ENCODE measurements around the gene FABP1.

The FABP1 gene

GRCh38 chr2:88168386-88168785, 40.5 kb upstream of the FABP1 start:
- in situ Hi-C loops (cut with HindIII; ENCODE audit: low sequenced_read_pairs), result no loop called here
- no peak for DNase-seq (ENCODE audit: low read depth, low spot score)

GRCh38 chr2:88167740-88168139, 39.9 kb upstream of the FABP1 start:
- in situ Hi-C loops (cut with HindIII; ENCODE audit: low sequenced_read_pairs), result no loop called here
- no peak for TF ChIP-seq CTCF (IDR thresholded peaks at IDR 0.05; ENCODE audit: low read depth, low read length)
- no peak overlapping the region for H3K4me3 ChIP-seq (ENCODE audit: low read depth, low read length)
- no peak for DNase-seq (ENCODE audit: low read depth, low spot score)

More at GRCh38 chr2:88168386-88168785, 40.5 kb upstream of the FABP1 start:
- TF ChIP-seq CTCF (IDR thresholded peaks at IDR 0.05; ENCODE audit: low read depth, low read length), result no peak
- no peak overlapping the region for H3K4me3 ChIP-seq (ENCODE audit: low read depth, low read length)

- H3K4me3 ChIP-seq (ENCODE audit: low read depth, low read length), result no peak overlapping the region
- in situ Hi-C loops (cut with HindIII; ENCODE audit: low sequenced_read_pairs), result no loop called here
- DNase-seq (ENCODE audit: low read depth, low spot score), result no peak
- no peak for TF ChIP-seq CTCF (IDR thresholded peaks at IDR 0.05; ENCODE audit: low read depth, low read length)
Measured at GRCh38 chr2:88165332-88166003, 37.6 kb upstream of the FABP1 start.

GRCh38 chr2:88161446-88162244, 33.8 kb upstream of the FABP1 start:
- H3K4me3 ChIP-seq (ENCODE audit: low read depth, low read length), result no peak overlapping the region
- in situ Hi-C loops (cut with HindIII; ENCODE audit: low sequenced_read_pairs), result no loop called here
- no peak for DNase-seq (ENCODE audit: low read depth, low spot score)
- no peak for TF ChIP-seq CTCF (IDR thresholded peaks at IDR 0.05; ENCODE audit: low read depth, low read length)

- no peak for TF ChIP-seq CTCF (IDR thresholded peaks at IDR 0.05; ENCODE audit: low read depth, low read length)
- DNase-seq (ENCODE audit: low read depth, low spot score), result no peak
- no peak overlapping the region for H3K4me3 ChIP-seq (ENCODE audit: low read depth, low read length)
- in situ Hi-C loops (cut with HindIII; ENCODE audit: low sequenced_read_pairs), result no loop called here
Measured at GRCh38 chr2:88160517-88160916, 32.7 kb upstream of the FABP1 start.

GRCh38 chr2:88159955-88160415, 32.1 kb upstream of the FABP1 start:
- in situ Hi-C loops (cut with HindIII; ENCODE audit: low sequenced_read_pairs), result no loop called here
- TF ChIP-seq CTCF (IDR thresholded peaks at IDR 0.05; ENCODE audit: low read depth, low read length), result peak; percentile 87
- no peak overlapping the region for H3K4me3 ChIP-seq (ENCODE audit: low read depth, low read length)
- DNase-seq (ENCODE audit: low read depth, low spot score), result peak; percentile 73

Data from astrocyte of the spinal cord (primary cell).